Right lobe of liver (tissue), 4 donors: ENCODE measurements around the gene HBS1L.

ENCODE experiments used
- CTCF ChIP-seq, 4 donors: fragments of 200-600 bp in 3 of 4; fragments of 450-650 bp in 1 of 4; IDR thresholded peaks; one replicate each; pipeline versions ENCODE4 v1.5.1 to v1.8.0; 2016 to 2022; ENCODE audit warnings: antibody characterized with exemption in 4 of 4, mild to moderate bottlenecking in 2 of 4
- POLR2A ChIP-seq: fragments of 450-650 bp; IDR thresholded peaks from one replicate; pipeline ENCODE4 v1.6.1; 2017; ENCODE audit warnings: antibody characterized with exemption, mild to moderate bottlenecking
- donor health status: DM: no; HTN: no; CAD: no.
- donor health status: DM: no; HTN: no; CAD: no.
- donor health status: DM: no; HTN: yes; CAD: no.

- TF ChIP-seq POLR2A, result no peak
- no peak for TF ChIP-seq CTCF (IDR thresholded peaks at IDR 0.05)
Observed at GRCh38 chr6:135030056-135030473, 24.6 kb downstream of the HBS1L start.
